HG03045 (cell line): ENCODE results near the gene NLRC3.
"Not testable (repeated sequence)": the region's sequence is repeated elsewhere in the genome, so short reads cannot be mapped to it uniquely, and the experiment has no call there.

Source experiments
- ATAC-seq: cut with Tn5 transposase; IDR thresholded peaks from one replicate; pipeline ENCODE4 v1.9.1; 2021; ENCODE audit warnings: mild to moderate bottlenecking, moderate library complexity; ENCODE audit not compliant: unreplicated experiment

NLRC3 gene

DNA sequence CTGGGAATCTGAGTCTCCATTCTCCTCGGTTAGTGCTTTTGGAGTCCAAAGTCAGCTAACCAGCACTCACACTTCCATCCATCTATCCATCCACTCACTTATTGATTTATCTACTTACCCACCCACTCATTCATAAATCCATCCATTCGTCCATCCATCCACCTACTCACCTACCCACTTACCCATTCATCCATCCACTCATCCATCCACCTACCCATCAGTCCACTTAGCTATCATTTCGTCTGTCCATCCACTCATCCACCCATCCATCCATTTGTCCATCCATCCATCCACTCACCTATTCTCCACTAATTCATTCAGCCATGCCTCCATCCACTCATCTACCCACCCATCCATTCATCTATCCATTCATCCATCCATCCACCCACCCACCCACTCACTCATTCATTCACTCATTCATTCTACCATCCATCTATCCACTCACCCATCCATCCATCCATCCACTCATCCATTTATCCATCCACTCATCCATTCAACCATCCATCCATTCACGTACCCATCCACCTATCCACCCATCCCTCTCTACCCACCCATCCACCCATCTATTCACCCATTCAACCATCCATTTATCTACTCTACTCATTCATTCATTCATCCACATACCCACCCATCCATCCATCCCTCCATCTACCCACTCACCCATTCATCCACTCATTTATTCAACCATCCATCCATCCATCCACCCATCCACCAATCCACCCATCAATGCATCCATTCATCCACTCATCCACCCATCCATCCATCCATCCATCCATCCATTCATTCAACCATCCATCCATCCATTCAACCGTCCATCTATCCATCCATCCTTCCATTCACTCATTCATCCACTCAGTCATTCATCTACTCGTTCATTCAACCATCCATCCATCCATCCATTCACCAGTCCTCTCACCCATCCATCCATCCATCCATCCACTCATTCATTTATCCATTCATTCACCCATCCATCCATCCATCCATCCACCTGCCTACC, 26.1 kb downstream of the NLRC3 start:
- no peak for ATAC-seq

DNA sequence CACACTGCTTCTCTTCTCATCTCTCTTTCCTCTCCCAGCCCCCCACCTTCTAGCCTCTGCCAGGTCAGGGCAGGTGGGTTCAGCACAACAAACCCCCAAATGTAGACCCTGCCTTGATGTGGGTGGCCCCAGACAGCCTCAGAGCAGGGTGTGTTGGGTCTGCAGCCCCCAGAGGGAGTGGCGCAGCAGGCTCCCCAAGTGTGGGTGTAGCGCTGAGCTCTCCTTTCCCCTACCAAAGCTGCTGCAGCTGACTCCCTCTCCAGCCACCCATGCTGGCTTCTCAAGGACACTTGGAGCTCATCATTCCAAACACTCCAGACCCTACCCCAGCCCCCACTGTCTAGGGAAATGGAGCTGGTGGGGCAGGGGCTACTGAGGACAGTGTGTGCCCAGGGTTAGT, 27.3 kb downstream of the NLRC3 start:
- ATAC-seq, result no peak

- ATAC-seq, result no peak
Observed at GRCh38 chr16:3548859-3549258, 28.3 kb downstream of the NLRC3 start.

GRCh38 chr16:3548445-3548844, 28.8 kb downstream of the NLRC3 start:
- ATAC-seq, result no peak

GRCh38 chr16:3546986-3547682, 30.1 kb downstream of the NLRC3 start:
- ATAC-seq, result no peak

DNA sequence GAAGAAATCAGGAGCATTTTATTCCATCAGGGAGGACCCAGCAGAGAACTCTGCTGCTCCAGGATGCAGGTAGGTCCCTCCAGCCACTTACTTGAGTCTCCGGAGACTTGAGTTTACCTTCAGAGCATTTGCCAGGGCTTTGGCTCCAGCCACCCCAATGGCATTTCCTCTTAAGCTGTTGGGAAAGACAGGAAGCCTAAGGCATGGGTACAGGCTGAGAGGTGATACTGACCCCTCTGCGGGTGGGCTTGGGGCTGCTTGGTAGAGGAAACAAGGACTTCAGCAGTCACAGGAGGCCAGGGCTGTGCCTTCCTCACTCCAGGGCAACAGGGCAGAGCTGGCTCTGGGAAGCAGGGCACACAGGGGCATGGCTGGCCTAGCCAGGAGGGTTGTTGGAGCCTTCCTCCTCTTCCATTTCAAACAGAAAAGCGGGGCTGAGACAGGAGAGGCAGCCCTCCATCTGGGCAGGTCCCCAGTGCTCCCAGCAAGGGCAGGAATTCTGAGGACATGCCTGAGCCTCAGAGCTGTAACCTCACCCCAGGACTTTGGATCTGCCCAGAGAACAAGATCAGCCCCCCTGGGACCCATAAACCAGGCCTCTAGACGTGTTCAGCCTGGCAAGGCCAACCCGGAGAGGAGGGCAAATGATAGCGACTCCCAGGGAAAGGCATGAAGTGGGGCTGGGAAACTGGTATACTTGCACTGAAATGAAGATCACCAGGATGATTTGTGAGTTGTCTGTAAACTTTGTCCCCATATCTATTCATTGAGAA, 34.4 kb downstream of the NLRC3 start:
- no peak for ATAC-seq

- no peak for ATAC-seq
Observed at GRCh38 chr16:3541527-3542155, 35.6 kb downstream of the NLRC3 start.

- no peak for ATAC-seq
Observed at GRCh38 chr16:3538222-3538621, 39.0 kb downstream of the NLRC3 start.

- no peak for ATAC-seq
Observed at GRCh38 chr16:3536851-3537250, 40.4 kb downstream of the NLRC3 start.

GRCh38 chr16:3536271-3536731, 40.9 kb downstream of the NLRC3 start:
- ATAC-seq, result no peak

- no peak for ATAC-seq
Observed at GRCh38 chr16:3534126-3534525, 43.1 kb downstream of the NLRC3 start.

- no peak for ATAC-seq
Observed at GRCh38 chr16:3532741-3533140, 44.5 kb downstream of the NLRC3 start.

DNA sequence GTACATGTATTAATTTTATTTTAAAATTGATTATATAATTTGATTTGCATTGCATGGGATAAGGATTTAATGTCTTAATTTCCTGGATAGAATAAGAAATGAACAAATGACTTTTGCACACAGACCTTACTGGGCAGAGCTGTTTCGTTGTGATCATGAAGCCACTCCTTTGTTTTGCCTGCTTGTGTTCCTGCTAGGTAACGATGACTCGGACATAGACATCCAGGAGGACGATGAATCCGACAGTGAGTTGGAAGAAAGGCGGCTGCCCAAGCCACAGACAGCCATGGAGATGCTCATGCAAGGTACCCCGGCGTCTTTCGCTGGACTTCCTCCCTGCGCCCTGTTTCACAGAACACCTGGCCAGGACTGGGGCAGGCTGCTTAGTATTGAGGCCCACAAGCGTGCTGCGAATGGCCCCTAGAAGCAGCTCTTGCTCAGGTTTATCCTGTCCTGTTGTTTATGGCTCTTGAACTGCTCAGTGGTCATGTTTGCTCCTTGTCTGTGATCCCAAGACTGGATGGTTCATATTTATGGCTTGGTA, 46.8 kb downstream of the NLRC3 start:
- ATAC-seq, result no peak

GRCh38 chr16:3529175-3529574, 48.0 kb downstream of the NLRC3 start:
- no peak for ATAC-seq

DNA sequence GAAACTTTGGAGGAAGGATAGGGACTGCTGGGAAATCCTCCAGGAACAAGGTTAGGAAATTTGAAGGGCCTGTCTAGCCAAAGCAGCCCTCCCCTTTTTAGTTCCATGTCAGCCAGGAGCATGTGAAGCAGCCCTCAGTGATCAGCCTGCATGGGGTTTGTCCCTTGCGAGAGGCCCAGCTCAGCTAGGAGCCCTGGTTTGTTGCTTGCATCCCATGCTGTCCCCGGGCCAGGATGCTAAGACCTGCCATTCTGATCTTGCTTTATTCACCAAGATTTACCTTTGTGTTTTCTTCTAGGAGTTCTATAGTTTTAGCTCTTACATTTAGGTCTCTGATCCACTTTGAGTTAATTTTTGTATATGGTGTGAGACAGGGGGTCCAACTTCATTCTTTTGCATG, 48.8 kb downstream of the NLRC3 start:
- no peak for ATAC-seq

GRCh38 chr16:3527216-3527829, 49.9 kb downstream of the NLRC3 start:
- not testable (repeated sequence) for ATAC-seq

- ATAC-seq, result no peak
Observed at GRCh38 chr16:3525951-3526350, 51.3 kb downstream of the NLRC3 start.

GRCh38 chr16:3523281-3523680, 53.9 kb downstream of the NLRC3 start:
- no peak for ATAC-seq

DNA sequence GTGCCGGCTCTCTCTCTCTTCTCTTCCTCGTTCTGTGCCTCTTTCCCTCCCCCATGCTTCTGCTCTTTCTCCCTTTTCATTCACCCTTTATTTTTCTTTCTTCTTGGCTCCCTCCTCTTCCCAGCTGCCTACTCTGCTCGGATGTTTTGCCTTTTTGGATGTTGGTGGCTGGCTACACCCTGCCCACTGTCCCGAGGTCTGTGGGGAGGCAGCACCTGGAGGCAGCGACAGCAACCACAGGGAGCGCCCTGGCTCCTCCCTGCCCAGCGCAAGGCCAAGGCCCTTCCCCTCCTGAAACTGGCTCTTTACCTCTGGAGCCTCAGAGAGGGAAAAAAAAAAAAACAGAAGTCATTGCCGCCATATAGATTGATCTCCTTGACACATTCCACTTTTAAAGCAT, 56.4 kb downstream of the NLRC3 start:
- ATAC-seq, result no peak

DNA sequence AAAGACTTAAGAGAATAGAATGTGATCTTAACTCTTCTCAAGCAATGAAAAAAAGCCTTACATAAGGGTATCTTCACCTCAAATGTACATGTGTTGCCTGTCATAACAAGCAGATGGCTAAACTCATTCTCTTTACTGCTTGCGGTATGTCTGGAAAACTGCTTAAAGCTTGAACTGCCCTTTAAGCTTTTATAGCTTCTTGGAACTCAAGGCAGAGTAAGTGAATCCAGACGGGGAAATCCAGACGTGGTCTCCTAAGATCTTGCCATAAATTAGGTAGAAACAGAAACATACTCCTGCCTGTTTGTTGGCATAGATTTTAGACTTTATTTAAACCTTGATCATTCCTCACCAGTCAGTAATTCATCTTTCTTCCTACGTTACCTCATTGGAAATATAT, 56.8 kb downstream of the NLRC3 start:
- ATAC-seq, result no peak
